Endothelial cell of umbilical vein (primary cell): Measurements from ENCODE around the gene SPTBN4.

Source experiments
- CTCF ChIP-seq, 2 donors: IDR thresholded peaks; 1 replicate in 1 of 2; 2 replicates in 1 of 2; pipeline ENCODE4 v1.5.1; 2011; ENCODE audit warnings: low read length in 2 of 2, mild to moderate bottlenecking in 2 of 2, moderate library complexity in 2 of 2, control low read depth in 1 of 2, inconsistent platforms in 1 of 2, low read depth in 1 of 2; ENCODE audit not compliant: insufficient read depth in 1 of 2; ENCODE audit errors: extremely low read depth in 1 of 2
- EZH2 ChIP-seq: IDR thresholded peaks from 2 replicates; pipeline ENCODE4 v1.6.1; 2012; ENCODE audit warnings: borderline replicate concordance, low read depth, mild to moderate bottlenecking, moderate library complexity, low read length, inconsistent platforms; ENCODE audit not compliant: severe bottlenecking
- FOS ChIP-seq: IDR thresholded peaks from 2 replicates; pipeline ENCODE4 v1.6.1; 2011; ENCODE audit warnings: mild to moderate bottlenecking, low read length, moderate library complexity, borderline replicate concordance; ENCODE audit not compliant: insufficient read depth
- POLR2A ChIP-seq: IDR thresholded peaks from 2 replicates; pipeline ENCODE4 v1.6.1; 2012; ENCODE audit warnings: low read depth, mild to moderate bottlenecking, control low read depth, low read length
- POLR2AphosphoS5 ChIP-seq: IDR thresholded peaks from 2 replicates; pipeline ENCODE4 v1.6.1; 2012; ENCODE audit warnings: low read depth, mild to moderate bottlenecking, control low read depth, low read length, moderate library complexity; ENCODE audit not compliant: insufficient read depth

GRCh38 chr19:40417643-40417981 is 49.2 kb upstream of the SPTBN4 start:
- no peak for TF ChIP-seq POLR2AphosphoS5
- no peak for TF ChIP-seq POLR2A
- no peak for TF ChIP-seq CTCF (IDR thresholded peaks at IDR 0.05; ENCODE audit: extremely low read depth in 1 of 2, insufficient read depth in 1 of 2, low read depth in 1 of 2, low read length in 2 of 2)
- no peak for TF ChIP-seq EZH2
- TF ChIP-seq FOS = no peak
